PC-9 (cell line): Measurements from ENCODE around the gene AKAP8. TPM values are rescaled to one million over a fixed set of nuclear protein-coding genes. Genes with fewer than 3 reads are reported as not detected.
A peak's percentile ranks its signal among the peaks of the same experiment; 100 is the strongest.

Source experiments
- Bru-seq: library from RNA; stranded (reverse); fragments of 400-500 nt; gene quantifications from one replicate; lab custom pipeline; 2021; lab: Mats Ljungman, UMichigan
- BruChase-seq, 2 experiments: library from RNA; stranded (reverse); fragments of 400-500 nt; gene quantifications; one replicate each; lab custom pipeline; 2021; lab: Mats Ljungman, UMichigan
- BruUV-seq: library from RNA; stranded (reverse); fragments of 400-500 nt; replicated peaks from 2 replicates; lab custom pipeline; 2021; lab: Mats Ljungman, UMichigan
- CTCF ChIA-PET: fragments of 300-600 bp; sonication (Branson Sonifier 250); formaldehyde crosslinking; loops from one replicate; lab custom pipeline; 2022; ENCODE audit warnings: antibody characterized with exemption; lab: Charles Lee
- POLR2A ChIA-PET: fragments of 300-600 bp; sonication (Branson Sonifier 250); formaldehyde crosslinking; loops from one replicate; lab custom pipeline; 2022; ENCODE audit warnings: antibody characterized with exemption; ENCODE audit not compliant: unreplicated experiment; lab: Charles Lee
- DNase-seq, 2 experiments: peaks; one replicate each; pipeline versions ENCODE4 v3.0.0 to v3.0.0-alpha.2; 2015 to 2022; ENCODE audit warnings: mixed read lengths in 1 of 2
- H2AFZ ChIP-seq: fragments of 200-600 bp; sonication (generic); 2 replicates; pipeline ENCODE4 v1.8.1; 2017; ENCODE audit warnings: antibody characterized with exemption
- H3F3A ChIP-seq: fragments of 200-600 bp; sonication (generic); 2 replicates; pipeline ENCODE4 v1.8.1; 2017; ENCODE audit warnings: antibody characterized with exemption, mild to moderate bottlenecking, low read depth; ENCODE audit not compliant: insufficient read depth
- H3K27ac ChIP-seq: fragments of 200-600 bp; sonication (generic); 2 replicates; pipeline ENCODE4 v1.6.1; 2016; ENCODE audit warnings: mixed run types
- H3K27me3 ChIP-seq: fragments of 200-600 bp; sonication (generic); 2 replicates; pipeline ENCODE4 v1.6.1; 2016; ENCODE audit warnings: low read depth, mixed run types; ENCODE audit not compliant: insufficient read depth
- H3K36me3 ChIP-seq: fragments of 200-600 bp; sonication (generic); 2 replicates; pipeline ENCODE4 v1.6.1; 2016; ENCODE audit warnings: low read depth, mixed run types
- H3K4me1 ChIP-seq: fragments of 200-600 bp; sonication (generic); replicated peaks from 2 replicates; pipeline ENCODE4 v1.6.1; 2016; ENCODE audit warnings: mixed run types; ENCODE audit not compliant: insufficient read depth
- H3K4me2 ChIP-seq: fragments of 200-600 bp; sonication (generic); 2 replicates; pipeline ENCODE4 v1.6.1; 2017; ENCODE audit warnings: mixed run types
- H3K4me3 ChIP-seq: fragments of 200-600 bp; sonication (generic); 2 replicates; pipeline ENCODE4 v1.6.1; 2016; ENCODE audit warnings: mixed run types
- H3K79me2 ChIP-seq: fragments of 200-600 bp; sonication (generic); 2 replicates; pipeline ENCODE4 v1.6.1; 2017; ENCODE audit warnings: low read depth, mixed run types
- H3K9me2 ChIP-seq: fragments of 200-600 bp; sonication (generic); 2 replicates; pipeline ENCODE4 v1.8.1; 2017; ENCODE audit warnings: mild to moderate bottlenecking; ENCODE audit not compliant: insufficient read depth
- H3K9me3 ChIP-seq: fragments of 200-600 bp; sonication (generic); 2 replicates; pipeline ENCODE4 v1.8.1; 2016; ENCODE audit warnings: low read depth; ENCODE audit not compliant: insufficient read depth
- H4K20me1 ChIP-seq: fragments of 200-600 bp; sonication (generic); 2 replicates; pipeline ENCODE4 v1.8.1; 2017; ENCODE audit not compliant: insufficient read depth
- CTCF ChIP-seq: fragments of 200-600 bp; sonication (generic); conservative IDR thresholded peaks from 2 replicates; pipeline ENCODE4 v1.6.1; 2017; ENCODE audit warnings: mixed run types, antibody characterized with exemption, mild to moderate bottlenecking, moderate library complexity
- EZH2 ChIP-seq: fragments of 200-600 bp; sonication (generic); IDR thresholded peaks from 2 replicates; pipeline ENCODE4 v1.8.0; 2017; ENCODE audit warnings: antibody characterized with exemption, low read depth
- intact Hi-C: fragments of 100-400 bp; cut with micrococcal nuclease; formaldehyde crosslinking; loops from one replicate; pipeline ENCODE4 v1.10.0; 2022; ENCODE audit not compliant: unreplicated experiment
- long read RNA-seq: library from polyadenylated mRNA; stranded (forward); transcript quantifications from one replicate; pipeline ENCODE4 v2.0.0, GENCODE V29; 2022
- total RNA-seq: library from RNA; stranded (reverse); gene quantifications from 2 replicates; pipeline ENCODE4 v1.2.3, GENCODE V29; 2021

AKAP8 gene
- 39.5 and 43.4 TPM in 2 replicates for total RNA-seq
- percentile 82 among the genes with signal in this experiment for Bru-seq, nascent RNA
- percentile 87 among the genes with signal in this experiment for BruChase-seq, experiment 1, labeled RNA remaining after a 2-hour chase
- percentile 91 among the genes with signal in this experiment for BruChase-seq, experiment 2, labeled RNA remaining after a 6-hour chase
- long read RNA-seq, transcript AKAP8-201 (14 exons, 3,670 nt) = major isoform, 32 of 60 reads
- long read RNA-seq, partial matches to known transcripts = 6 of 60 reads
- long read RNA-seq, other reads (novel, unspliced or antisense) = 22 of 60 reads

GRCh38 chr19:15379083-15379998 lies at the start of gene AKAP8:
TSS of gene AKAP8 (minus strand) at chr19:15379787. CDS start at chr19:15379731, 56 bp downstream.
- ChIA-PET CTCF (interaction anchor here (0.6 to 1.6 kb wide), 3 partner anchors 40 to 185 kb away, joined by 3 to 6 read pairs (median 5); partner anchors contain the start of gene AKAP8L), POLR2A (interaction anchor here (0.5 to 2.3 kb wide), 12 partner anchors 8 to 458 kb away, joined by 3 to 19 read pairs (median 4); partner anchors contain the start of gene AKAP8L)
- peaks cover 40% of the 10 kb centered on the region for H3F3A ChIP-seq
- H3K4me2 ChIP-seq = peak within 1 kb of the TSS; percentile 78
- H4K20me1 ChIP-seq = peaks cover 35% of the 10 kb centered on the region
- peaks cover 22% of the 10 kb centered on the region for H3K4me1 ChIP-seq
- H3K36me3 ChIP-seq = no peaks in the 10 kb centered on the region
- peak within 1 kb of the TSS; percentile 87 for H3K27ac ChIP-seq
- H2AFZ ChIP-seq = peak within 1 kb of the TSS; percentile 81
- TF ChIP-seq EZH2 = no peak
- TF ChIP-seq CTCF = no peak
- peak; percentile 97 to 98 for DNase-seq
- H3K4me3 ChIP-seq = peak within 1 kb of the TSS; percentile 78
- BruUV-seq = no TSS peak
- no peaks in the 10 kb centered on the region for H3K9me3 ChIP-seq
- H3K27me3 ChIP-seq = no peaks in the 10 kb centered on the region
- peaks cover 50% of the 10 kb centered on the region for H3K79me2 ChIP-seq
- no peaks in the 10 kb centered on the region for H3K9me2 ChIP-seq
- intact Hi-C loops = loop anchor here (2.0 kb wide), 1 partner anchor 39 kb away; the partner anchor contains the start of gene AKAP8L

- Histone ChIP-seq H3K27ac (no peak overlapping the region), H3K36me3 (peaks cover 17% of the 10 kb centered on the region; the same call in 1 of the 2 replicates), H3K4me3 (no peak overlapping the region), H3K79me2 (peaks cover 39% of the 10 kb centered on the region), H3K9me2 (no peaks in the 10 kb centered on the region), H3F3A (peaks cover 11% of the 10 kb centered on the region; the same call in 1 of the 2 replicates), H4K20me1 (peaks cover 18% of the 10 kb centered on the region), H3K9me3 (no peaks in the 10 kb centered on the region), H3K4me2 (no peak overlapping the region), H2AFZ (no peak overlapping the region), H3K27me3 (no peaks in the 10 kb centered on the region), H3K4me1 (peaks cover 12% of the 10 kb centered on the region)
- no peak for TF ChIP-seq EZH2
- TF ChIP-seq CTCF = no peak
- no TSS peak for BruUV-seq
- ChIA-PET POLR2A (no interaction called here), CTCF (no interaction called here)
- intact Hi-C loops = no loop called here
- no peak for DNase-seq
Observed at GRCh38 chr19:15427991-15428471, 48.4 kb upstream of the AKAP8 start.

GRCh38 chr19:15427350-15427700 lies 47.7 kb upstream of the AKAP8 start:
- H3K27ac ChIP-seq = no peak overlapping the region
- ChIA-PET POLR2A (no interaction called here), CTCF (no interaction called here)
- H3K9me3 ChIP-seq = no peaks in the 10 kb centered on the region
- peaks cover 18% of the 10 kb centered on the region for H4K20me1 ChIP-seq
- H3K79me2 ChIP-seq = peaks cover 39% of the 10 kb centered on the region
- H2AFZ ChIP-seq = no peak overlapping the region
- H3K36me3 ChIP-seq = peaks cover 17% of the 10 kb centered on the region; the same call in 1 of the 2 replicates
- H3K4me3 ChIP-seq = no peak overlapping the region
- no peak overlapping the region for H3K4me2 ChIP-seq
- H3K27me3 ChIP-seq = no peaks in the 10 kb centered on the region
- peaks cover 8% of the 10 kb centered on the region; the same call in 1 of the 2 replicates for H3F3A ChIP-seq
- no peak for TF ChIP-seq EZH2
- TF ChIP-seq CTCF = no peak
- intact Hi-C loops = no loop called here
- H3K9me2 ChIP-seq = no peaks in the 10 kb centered on the region
- BruUV-seq = no TSS peak
- DNase-seq = peak in 1 of 2 experiments; percentile 11
- peaks cover 12% of the 10 kb centered on the region for H3K4me1 ChIP-seq
